Measurements from ENCODE around the gene ROBO2.

ROBO2 gene

DNA sequence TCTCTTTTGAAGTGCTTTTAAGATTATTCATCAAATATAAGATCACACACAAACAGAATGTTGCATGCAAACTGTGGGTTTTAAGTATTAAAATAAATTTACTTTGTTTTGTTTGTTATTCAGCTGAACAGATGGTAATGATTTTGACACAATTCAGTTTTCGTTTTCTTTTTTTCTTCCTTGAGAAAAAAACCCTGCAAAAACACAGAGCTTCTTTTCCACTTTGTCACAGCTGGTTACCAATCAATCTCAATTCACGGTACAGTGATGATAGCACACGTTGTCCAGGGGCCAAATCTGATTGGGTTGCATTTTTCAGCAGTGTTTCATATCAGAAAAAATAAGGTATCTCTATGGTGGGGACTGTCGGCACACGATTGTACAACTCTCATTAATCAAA is 473.6 kb downstream of the ROBO2 start:
- Histone ChIP-seq H3K79me2 (ENCODE audit: insufficient read depth, low read depth) (no peaks in the 10 kb centered on the region), H3K36me3 (ENCODE audit: insufficient read depth) (no peaks in the 10 kb centered on the region), H4K20me1 (ENCODE audit: insufficient read depth) (no peaks in the 10 kb centered on the region), H2AFZ (ENCODE audit: low read depth) (no peak overlapping the region), H3K4me1 (ENCODE audit: low read depth, poor library complexity, severe bottlenecking) (no peaks in the 10 kb centered on the region), H3K4me3 (IDR thresholded peaks at IDR 0.05; ENCODE audit: insufficient read depth, low read depth, low read length) (no peak overlapping the region), H3K9ac (no peak overlapping the region), H3K27me3 (ENCODE audit: insufficient read depth, low read depth) (no peaks in the 10 kb centered on the region), H3K4me2 (no peak overlapping the region), H3K27ac (no peak overlapping the region)
- TF ChIP-seq, protein P1, sequence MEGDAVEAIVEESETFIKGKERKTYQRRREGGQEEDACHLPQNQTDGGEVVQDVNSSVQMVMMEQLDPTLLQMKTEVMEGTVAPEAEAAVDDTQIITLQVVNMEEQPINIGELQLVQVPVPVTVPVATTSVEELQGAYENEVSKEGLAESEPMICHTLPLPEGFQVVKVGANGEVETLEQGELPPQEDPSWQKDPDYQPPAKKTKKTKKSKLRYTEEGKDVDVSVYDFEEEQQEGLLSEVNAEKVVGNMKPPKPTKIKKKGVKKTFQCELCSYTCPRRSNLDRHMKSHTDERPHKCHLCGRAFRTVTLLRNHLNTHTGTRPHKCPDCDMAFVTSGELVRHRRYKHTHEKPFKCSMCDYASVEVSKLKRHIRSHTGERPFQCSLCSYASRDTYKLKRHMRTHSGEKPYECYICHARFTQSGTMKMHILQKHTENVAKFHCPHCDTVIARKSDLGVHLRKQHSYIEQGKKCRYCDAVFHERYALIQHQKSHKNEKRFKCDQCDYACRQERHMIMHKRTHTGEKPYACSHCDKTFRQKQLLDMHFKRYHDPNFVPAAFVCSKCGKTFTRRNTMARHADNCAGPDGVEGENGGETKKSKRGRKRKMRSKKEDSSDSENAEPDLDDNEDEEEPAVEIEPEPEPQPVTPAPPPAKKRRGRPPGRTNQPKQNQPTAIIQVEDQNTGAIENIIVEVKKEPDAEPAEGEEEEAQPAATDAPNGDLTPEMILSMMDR (conservative IDR thresholded peaks at IDR 0.05; ENCODE audit: low read depth, low read length) = no peak

DNA sequence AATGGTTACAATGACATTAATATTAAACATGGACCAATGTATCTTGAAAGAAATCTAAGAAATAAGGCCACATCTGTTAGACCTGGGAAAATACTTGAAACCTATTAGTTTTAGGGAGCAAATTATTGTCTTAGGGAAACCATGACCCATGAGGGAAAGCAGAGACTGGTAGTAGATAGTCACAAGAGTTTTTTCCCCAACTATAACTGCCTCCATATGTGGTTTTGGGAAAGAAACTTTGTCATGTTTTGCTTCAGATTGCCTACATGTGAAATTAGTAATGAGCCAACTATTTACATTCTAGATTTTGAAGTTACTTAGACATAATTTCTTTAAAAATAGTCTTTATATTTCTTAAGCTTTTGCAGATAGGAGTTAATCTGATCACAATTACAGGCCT is 474.9 kb downstream of the ROBO2 start:
- Histone ChIP-seq H3K36me3 (ENCODE audit: insufficient read depth) (no peaks in the 10 kb centered on the region), H4K20me1 (ENCODE audit: insufficient read depth) (no peaks in the 10 kb centered on the region), H3K4me1 (ENCODE audit: low read depth, poor library complexity, severe bottlenecking) (no peaks in the 10 kb centered on the region), H3K27me3 (ENCODE audit: insufficient read depth, low read depth) (no peaks in the 10 kb centered on the region), H3K4me2 (no peak overlapping the region), H2AFZ (ENCODE audit: low read depth) (no peak overlapping the region), H3K79me2 (ENCODE audit: insufficient read depth, low read depth) (no peaks in the 10 kb centered on the region), H3K4me3 (IDR thresholded peaks at IDR 0.05; ENCODE audit: insufficient read depth, low read depth, low read length) (no peak overlapping the region), H3K9ac (no peak overlapping the region), H3K27ac (no peak overlapping the region)
- TF ChIP-seq, protein P1 (conservative IDR thresholded peaks at IDR 0.05; ENCODE audit: low read depth, low read length) = no peak

DNA sequence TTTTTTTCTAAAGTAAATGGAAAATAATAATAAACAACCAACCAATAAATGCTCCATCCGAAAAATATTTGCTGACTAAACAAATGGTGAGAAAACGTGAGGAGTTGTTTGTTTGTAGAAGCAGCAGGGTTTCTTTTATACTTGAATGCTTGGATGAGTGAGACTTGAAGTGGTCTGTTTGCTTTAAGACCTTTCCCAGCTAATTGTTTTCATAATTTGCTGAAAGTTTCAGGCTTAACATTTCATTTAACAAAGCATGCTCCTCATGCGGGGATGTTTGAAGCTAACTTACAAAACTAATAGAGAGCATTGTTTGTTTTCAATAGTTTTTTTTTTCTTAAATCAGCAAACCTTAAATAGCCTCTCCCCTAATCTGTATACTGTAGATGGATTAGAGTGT is 484.6 kb downstream of the ROBO2 start:
- Histone ChIP-seq H3K4me2 (no peak overlapping the region), H3K9ac (no peak overlapping the region), H3K27ac (no peak overlapping the region), H3K27me3 (ENCODE audit: insufficient read depth, low read depth) (no peaks in the 10 kb centered on the region), H3K4me1 (ENCODE audit: low read depth, poor library complexity, severe bottlenecking) (no peaks in the 10 kb centered on the region), H3K79me2 (ENCODE audit: insufficient read depth, low read depth) (no peaks in the 10 kb centered on the region), H3K36me3 (ENCODE audit: insufficient read depth) (no peaks in the 10 kb centered on the region), H3K4me3 (IDR thresholded peaks at IDR 0.05; ENCODE audit: insufficient read depth, low read depth, low read length) (no peak overlapping the region), H2AFZ (ENCODE audit: low read depth) (no peak overlapping the region), H4K20me1 (ENCODE audit: insufficient read depth) (no peaks in the 10 kb centered on the region)
- TF ChIP-seq, protein P1 (conservative IDR thresholded peaks at IDR 0.05; ENCODE audit: low read depth, low read length) = no peak

DNA sequence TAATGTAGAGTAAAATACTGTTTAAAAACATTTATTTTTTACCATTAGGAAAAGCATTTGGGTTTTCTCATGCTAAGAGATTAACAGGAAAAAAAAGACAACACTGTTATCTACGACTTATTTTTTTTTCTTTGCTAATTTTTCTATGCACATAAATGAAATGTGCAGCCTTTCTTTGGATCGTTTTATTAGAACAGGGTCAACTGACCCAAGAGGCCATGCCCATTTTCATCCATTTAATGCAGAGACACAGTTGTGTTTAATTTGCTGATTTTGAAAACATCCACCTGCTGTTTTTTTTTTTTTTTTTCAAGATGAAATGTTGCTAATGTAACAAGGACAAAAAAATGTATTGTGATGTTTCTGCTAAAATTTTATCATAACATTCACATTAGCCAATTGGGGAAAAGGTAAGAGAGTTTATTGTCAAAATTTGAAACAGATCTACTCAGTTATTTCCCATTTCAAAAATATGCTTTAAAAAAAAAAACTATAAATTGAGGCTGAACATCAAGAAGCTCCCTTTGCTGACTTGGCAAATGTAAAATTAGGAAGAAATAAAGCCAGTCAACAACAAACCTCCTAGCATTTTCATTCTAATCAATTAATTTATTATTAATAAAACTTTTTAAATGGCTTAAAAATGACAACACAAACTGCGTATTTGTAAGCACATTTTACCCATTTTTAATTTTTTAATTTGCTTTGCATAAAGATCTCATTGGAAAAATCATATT is 485.2 kb downstream of the ROBO2 start:
- no peaks in the 10 kb centered on the region for H3K27me3 ChIP-seq (ENCODE audit: insufficient read depth, low read depth)
- no peaks in the 10 kb centered on the region for H3K79me2 ChIP-seq (ENCODE audit: insufficient read depth, low read depth)
- no peak overlapping the region for H2AFZ ChIP-seq (ENCODE audit: low read depth)
- no peak overlapping the region for H3K9ac ChIP-seq
- H4K20me1 ChIP-seq (ENCODE audit: insufficient read depth) = no peaks in the 10 kb centered on the region
- no peak overlapping the region for H3K27ac ChIP-seq
- no peaks in the 10 kb centered on the region for H3K4me1 ChIP-seq (ENCODE audit: low read depth, poor library complexity, severe bottlenecking)
- no peaks in the 10 kb centered on the region for H3K36me3 ChIP-seq (ENCODE audit: insufficient read depth)
- TF ChIP-seq, protein P1 (conservative IDR thresholded peaks at IDR 0.05; ENCODE audit: low read depth, low read length) = no peak
- H3K4me3 ChIP-seq (IDR thresholded peaks at IDR 0.05; ENCODE audit: insufficient read depth, low read depth, low read length) = no peak overlapping the region
- H3K4me2 ChIP-seq = no peak overlapping the region
